Natural killer cell (primary cell): ENCODE measurements around the gene PDE6A. TPM values are rescaled to one million over a fixed set of nuclear protein-coding genes. Genes with fewer than 3 reads are reported as not detected.
"Not testable (repeated sequence)": the region's sequence is repeated elsewhere in the genome, so short reads cannot be mapped to it uniquely, and the experiment has no call there.

Experiments used
- ATAC-seq, 3 donors: fragments of 150-1000 bp in 2 of 3; fragments of 200-7000 bp in 1 of 3; cut with Tn5 transposase; 1 replicate in 1 of 3; 2 replicates in 2 of 3; pipeline ENCODE4 v1.10.0; 2021; ENCODE audit warnings: mild to moderate bottlenecking in 2 of 3, moderate library complexity in 2 of 3
- DNase-seq, 2 donors: peaks; one replicate each; pipeline versions ENCODE4 v3.0.0 to v3.0.0-alpha.2; 2013 to 2021; ENCODE audit warnings: mixed read lengths in 1 of 2
- H3K27ac ChIP-seq: one replicate; pipeline ENCODE4 v1.5.1; 2013; ENCODE audit warnings: mild to moderate bottlenecking, low read length
- H3K27me3 ChIP-seq: one replicate; pipeline ENCODE4 v1.6.1; 2013; ENCODE audit warnings: low read length; ENCODE audit not compliant: control insufficient read depth, insufficient read depth
- H3K36me3 ChIP-seq: one replicate; pipeline ENCODE4 v1.6.1; 2013; ENCODE audit warnings: low read length; ENCODE audit not compliant: control insufficient read depth, insufficient read depth
- H3K4me1 ChIP-seq: one replicate; pipeline ENCODE4 v1.6.1; 2013; ENCODE audit warnings: low read length; ENCODE audit not compliant: control insufficient read depth, insufficient read depth
- H3K4me3 ChIP-seq: one replicate; pipeline ENCODE4 v1.5.1; 2013; ENCODE audit warnings: low read length
- H3K9me3 ChIP-seq: one replicate; pipeline ENCODE4 v1.6.1; 2013; ENCODE audit warnings: low read length; ENCODE audit not compliant: control insufficient read depth, insufficient read depth
- H3K27ac Mint-ChIP-seq, 2 donors: one replicate each; pipeline ENCODE4 v1.8.0; 2022; ENCODE audit warnings: mild to moderate bottlenecking in 2 of 2, mixed read lengths in 2 of 2, moderate library complexity in 1 of 2
- H3K27me3 Mint-ChIP-seq, 2 donors: one replicate each; pipeline ENCODE4 v1.8.0; 2022; ENCODE audit warnings: low read depth in 2 of 2, mixed read lengths in 2 of 2
- H3K36me3 Mint-ChIP-seq: one replicate; pipeline ENCODE4 v1.8.0; 2022; ENCODE audit warnings: mixed read lengths
- H3K4me1 Mint-ChIP-seq, 2 donors: one replicate each; pipeline ENCODE4 v1.8.0; 2022; ENCODE audit warnings: mixed read lengths in 2 of 2
- H3K4me3 Mint-ChIP-seq: one replicate; pipeline ENCODE4 v1.8.0; 2022; ENCODE audit warnings: mild to moderate bottlenecking, moderate library complexity, mixed read lengths
- H3K9me3 Mint-ChIP-seq, 2 donors: one replicate each; pipeline ENCODE4 v1.8.0; 2022; ENCODE audit warnings: mixed read lengths in 2 of 2
- WGBS: methylation state at CpG from one replicate; pipeline ENCODE4 v1.1.7; 2013; ENCODE audit warnings: missing lambda C conversion rate; ENCODE audit not compliant: insufficient coverage; 5-methylcytosine and 5-hydroxymethylcytosine counted together
- intact Hi-C: fragments of 100-400 bp; cut with micrococcal nuclease; formaldehyde crosslinking; loops from one replicate; pipeline ENCODE4 v1.14.2; 2022
- total RNA-seq, 4 donors: library from RNA; stranded (reverse); fragments of 120-200 nt in 1 of 4; gene quantifications; one replicate each; pipeline versions ENCODE4 v1.2.3 to v1.2.4, GENCODE V29; 2013 to 2022
- TF ChIP-seq, protein P1 (sequence below): fragments of 200-600 bp; IDR thresholded peaks from one replicate; pipeline ENCODE4 v1.8.0; 2022; ENCODE audit warnings: antibody characterized with exemption

The PDE6A gene
- total RNA-seq, 3 donors from 2014 or later (not counting 1 experiment from before 2014, with no cell fraction given) = not detected

DNA sequence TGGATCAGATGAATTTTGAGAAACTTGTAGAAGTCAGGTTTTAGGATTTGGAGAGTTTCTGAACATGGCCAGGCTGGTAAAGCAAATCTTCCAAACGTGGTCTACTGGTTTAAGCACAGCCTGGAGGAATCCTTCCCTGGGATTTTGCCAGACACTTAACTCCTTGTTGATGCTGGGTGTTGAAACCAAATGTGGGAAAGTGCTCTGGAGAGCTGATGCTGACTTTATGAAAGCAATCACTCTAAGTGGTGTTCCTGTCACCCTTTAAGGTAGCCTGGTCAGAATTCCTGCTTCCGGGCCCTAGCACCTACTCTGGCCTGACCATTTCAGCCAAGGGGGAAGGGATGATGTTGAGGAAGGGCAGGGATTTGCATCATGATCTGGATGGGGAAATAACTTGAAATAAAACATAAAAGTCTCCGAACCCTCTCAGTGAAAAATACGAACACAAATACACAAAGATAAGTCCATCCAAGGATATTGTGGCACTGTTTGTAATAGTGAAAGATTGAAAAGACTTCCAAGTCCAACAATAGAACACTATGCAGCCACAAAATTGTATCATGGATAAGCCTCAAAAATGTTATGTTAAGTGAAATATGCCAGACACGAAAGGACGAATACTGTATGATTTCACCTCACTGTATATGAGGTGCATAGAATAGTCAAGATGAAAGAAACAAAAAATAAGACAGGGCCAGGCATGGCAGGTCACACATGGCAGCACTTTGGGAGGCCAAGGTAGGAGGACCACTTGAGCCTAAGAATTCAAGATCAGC, 57.7 kb downstream of the PDE6A start:
- Histone ChIP-seq H3K36me3 (no peaks in the 10 kb centered on the region), H3K9me3 (no peaks in the 10 kb centered on the region), H3K27me3 (no peaks in the 10 kb centered on the region), H3K4me3 (no peak overlapping the region), H3K27ac (no peak overlapping the region), H3K4me1 (no peaks in the 10 kb centered on the region)
- H3K36me3 Mint-ChIP-seq = no peaks in the 10 kb centered on the region
- TF ChIP-seq, protein P1, sequence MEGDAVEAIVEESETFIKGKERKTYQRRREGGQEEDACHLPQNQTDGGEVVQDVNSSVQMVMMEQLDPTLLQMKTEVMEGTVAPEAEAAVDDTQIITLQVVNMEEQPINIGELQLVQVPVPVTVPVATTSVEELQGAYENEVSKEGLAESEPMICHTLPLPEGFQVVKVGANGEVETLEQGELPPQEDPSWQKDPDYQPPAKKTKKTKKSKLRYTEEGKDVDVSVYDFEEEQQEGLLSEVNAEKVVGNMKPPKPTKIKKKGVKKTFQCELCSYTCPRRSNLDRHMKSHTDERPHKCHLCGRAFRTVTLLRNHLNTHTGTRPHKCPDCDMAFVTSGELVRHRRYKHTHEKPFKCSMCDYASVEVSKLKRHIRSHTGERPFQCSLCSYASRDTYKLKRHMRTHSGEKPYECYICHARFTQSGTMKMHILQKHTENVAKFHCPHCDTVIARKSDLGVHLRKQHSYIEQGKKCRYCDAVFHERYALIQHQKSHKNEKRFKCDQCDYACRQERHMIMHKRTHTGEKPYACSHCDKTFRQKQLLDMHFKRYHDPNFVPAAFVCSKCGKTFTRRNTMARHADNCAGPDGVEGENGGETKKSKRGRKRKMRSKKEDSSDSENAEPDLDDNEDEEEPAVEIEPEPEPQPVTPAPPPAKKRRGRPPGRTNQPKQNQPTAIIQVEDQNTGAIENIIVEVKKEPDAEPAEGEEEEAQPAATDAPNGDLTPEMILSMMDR = no peak
- H3K27ac Mint-ChIP-seq = no peak overlapping the region
- no peak overlapping the region for H3K4me3 Mint-ChIP-seq
- no peaks in the 10 kb centered on the region for H3K4me1 Mint-ChIP-seq
- no peaks in the 10 kb centered on the region for H3K9me3 Mint-ChIP-seq
- no peak for DNase-seq
- H3K27me3 Mint-ChIP-seq = peaks cover 0 to 8% of the 10 kb centered on the region in 2 donors
- intact Hi-C loops = no loop called here
- 87% methylated on average over 4 of the region's 6 CpGs for WGBS
- no peak for ATAC-seq

DNA sequence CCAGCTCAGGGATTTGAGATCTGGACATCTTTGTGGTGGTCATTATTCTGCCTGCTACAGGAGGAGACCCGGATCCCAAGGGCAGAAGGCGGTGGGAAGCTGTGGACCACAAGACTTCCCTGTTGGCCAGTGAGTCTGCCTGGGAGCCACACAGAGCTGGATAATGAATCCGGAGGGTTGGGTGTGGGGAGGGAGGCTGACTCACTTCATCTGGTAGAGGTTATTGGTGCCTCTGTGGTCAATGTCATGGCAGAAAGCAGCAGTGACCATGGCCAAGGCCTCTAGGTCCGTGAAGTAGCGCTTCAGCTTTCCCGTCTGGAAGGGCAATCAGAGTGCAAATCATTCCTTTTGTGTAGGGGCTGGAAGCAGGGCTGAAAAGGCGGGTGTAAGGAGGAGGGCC, 58.5 kb downstream of the PDE6A start:
- H3K27me3 Mint-ChIP-seq = peaks cover 0 to 8% of the 10 kb centered on the region in 2 donors
- intact Hi-C loops = no loop called here
- WGBS = 95% methylated on average over 7 of the region's 7 CpGs

DNA sequence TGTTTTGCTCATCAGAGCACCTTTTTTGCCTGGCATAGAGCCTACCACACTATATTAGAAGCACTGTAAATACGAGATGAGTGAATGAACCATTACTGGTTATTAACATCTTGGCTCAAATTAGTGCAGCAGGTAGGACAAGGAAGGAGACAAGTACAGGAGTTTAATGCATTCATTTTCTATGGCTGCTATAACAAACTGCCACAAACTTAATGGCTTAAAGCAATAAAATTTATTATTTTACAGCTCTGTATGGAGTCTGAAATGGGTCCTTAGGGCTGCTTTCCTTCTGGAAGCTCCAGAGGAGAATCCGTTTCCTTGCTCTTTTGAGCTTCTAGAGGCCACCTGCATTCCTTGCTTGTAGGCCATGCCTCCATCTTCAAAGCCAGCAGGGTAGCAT, 59.1 kb downstream of the PDE6A start:
- intact Hi-C loops = no loop called here
- ATAC-seq = no peak
- DNase-seq = no peak
- H3K27me3 ChIP-seq = no peaks in the 10 kb centered on the region
- Mint-ChIP-seq H3K9me3 (no peaks in the 10 kb centered on the region), H3K4me3 (no peak overlapping the region), H3K4me1 (no peaks in the 10 kb centered on the region), H3K27me3 (peaks cover 0 to 8% of the 10 kb centered on the region in 2 donors), H3K36me3 (no peaks in the 10 kb centered on the region), H3K27ac (no peak overlapping the region)
- no peaks in the 10 kb centered on the region for H3K4me1 ChIP-seq
- H3K27ac ChIP-seq = no peak overlapping the region
- no peak overlapping the region for H3K4me3 ChIP-seq
- no peaks in the 10 kb centered on the region for H3K9me3 ChIP-seq
- H3K36me3 ChIP-seq = no peaks in the 10 kb centered on the region
- 85% methylated on average over 2 of the region's 2 CpGs for WGBS
- TF ChIP-seq, protein P1 = no peak

More for the DNA sequence above, 58.5 kb downstream of the PDE6A start:
- DNase-seq (no peak), ATAC-seq (no peak)
- Histone ChIP-seq H3K27ac (no peak overlapping the region), H3K9me3 (no peaks in the 10 kb centered on the region), H3K4me3 (no peak overlapping the region), H3K36me3 (no peaks in the 10 kb centered on the region), H3K4me1 (no peaks in the 10 kb centered on the region), H3K27me3 (no peaks in the 10 kb centered on the region)
- TF ChIP-seq, protein P1 = no peak
- H3K36me3 Mint-ChIP-seq = no peaks in the 10 kb centered on the region
- no peak overlapping the region for H3K4me3 Mint-ChIP-seq
- H3K9me3 Mint-ChIP-seq = no peaks in the 10 kb centered on the region
- H3K4me1 Mint-ChIP-seq = no peaks in the 10 kb centered on the region
- no peak overlapping the region for H3K27ac Mint-ChIP-seq

DNA sequence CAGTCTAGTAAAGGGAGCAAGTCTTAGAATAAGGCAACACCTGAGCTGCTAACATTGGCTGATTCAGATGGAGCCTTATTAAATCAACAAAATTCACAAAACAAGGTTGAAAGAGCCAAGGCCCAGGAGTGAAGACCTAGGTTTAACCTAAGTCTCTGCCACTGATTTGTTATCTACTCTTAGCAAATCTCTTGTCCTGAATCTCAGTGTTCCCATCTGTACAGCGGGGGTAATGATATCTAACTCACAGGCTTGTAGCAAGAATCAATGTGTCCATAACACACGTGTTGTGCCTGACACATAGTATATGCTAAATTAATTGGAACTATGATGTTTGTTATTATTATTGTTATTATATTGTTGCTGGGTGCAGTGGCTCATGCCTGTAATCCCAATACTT, 61.0 kb downstream of the PDE6A start:
- DNase-seq (no peak), ATAC-seq (no peak)
- H3K27me3 Mint-ChIP-seq = peaks cover 9 to 10% of the 10 kb centered on the region in 2 donors
- Histone ChIP-seq H3K27ac (no peak overlapping the region), H3K4me3 (no peak overlapping the region), H3K27me3 (no peaks in the 10 kb centered on the region), H3K4me1 (no peaks in the 10 kb centered on the region), H3K36me3 (no peaks in the 10 kb centered on the region), H3K9me3 (no peaks in the 10 kb centered on the region)
- TF ChIP-seq, protein P1 = no peak
- H3K4me3 Mint-ChIP-seq = no peak overlapping the region
- H3K27ac Mint-ChIP-seq = no peak overlapping the region
- H3K9me3 Mint-ChIP-seq = no peaks in the 10 kb centered on the region
- H3K36me3 Mint-ChIP-seq = no peaks in the 10 kb centered on the region
- no peaks in the 10 kb centered on the region for H3K4me1 Mint-ChIP-seq
- intact Hi-C loops = no loop called here
- 95% methylated on average over 2 of the region's 2 CpGs for WGBS

DNA sequence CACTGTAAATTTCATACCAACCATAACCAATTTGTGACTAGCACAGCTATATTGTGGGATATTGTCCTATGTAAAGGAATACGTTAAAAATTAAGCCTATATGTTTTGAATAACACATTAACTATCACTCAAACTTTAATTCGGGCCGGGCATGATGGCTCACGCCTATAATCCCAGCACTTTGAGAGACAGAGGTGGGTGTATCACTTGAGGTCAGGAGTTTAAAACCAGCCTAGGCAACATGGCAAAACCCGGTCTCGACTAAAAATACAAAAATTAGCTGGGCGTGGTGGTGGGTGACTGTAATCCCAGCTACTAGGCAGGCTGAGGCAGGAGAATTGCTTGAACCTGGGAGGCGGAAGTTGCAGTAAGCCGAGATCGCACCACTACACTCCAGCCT, 62.0 kb downstream of the PDE6A start:
- H3K27me3 ChIP-seq, intact Hi-C loops, H3K4me1 ChIP-seq, H3K36me3 ChIP-seq, H3K4me1 Mint-ChIP-seq, H3K27ac Mint-ChIP-seq, DNase-seq, H3K27me3 Mint-ChIP-seq, ATAC-seq, H3K4me3 ChIP-seq, H3K4me3 Mint-ChIP-seq, H3K9me3 Mint-ChIP-seq, H3K9me3 ChIP-seq, H3K27ac ChIP-seq, H3K36me3 Mint-ChIP-seq: not testable (repeated sequence)
- 92% methylated on average over 9 of the region's 10 CpGs for WGBS
